Activated naive CD4-positive, alpha-beta T cell treated with Interleukin-2 at 50 U/mL for 16 hours (primary cell): ENCODE results near the gene ANO2.

Source experiments
- DNase-seq: peaks from one replicate; pipeline ENCODE4 v3.0.0-alpha.2; 2020

ANO2 gene

GRCh38 chr12:5963515-5963914 is 18.5 kb upstream of the ANO2 start:
- no peak for DNase-seq

- no peak for DNase-seq
Observed at GRCh38 chr12:5960783-5961182, 15.7 kb upstream of the ANO2 start.

- DNase-seq, result no peak
Observed at GRCh38 chr12:5956987-5957386, 11.9 kb upstream of the ANO2 start.

GRCh38 chr12:5954661-5955060 is 9.6 kb upstream of the ANO2 start:
- no peak for DNase-seq

- DNase-seq, result no peak
Observed at GRCh38 chr12:5953835-5954586, 9.0 kb upstream of the ANO2 start.

GRCh38 chr12:5952031-5952430 is 7.0 kb upstream of the ANO2 start:
- DNase-seq, result no peak

- DNase-seq, result no peak
Observed at GRCh38 chr12:5948696-5949095, 3.6 kb upstream of the ANO2 start.

- no peak for DNase-seq
Observed at GRCh38 chr12:5947006-5947405, 1.9 kb upstream of the ANO2 start.

- no peak for DNase-seq
Observed at GRCh38 chr12:5946388-5946787, 1.3 kb upstream of the ANO2 start.

- no peak for DNase-seq
Observed at GRCh38 chr12:5944688-5945070, 380 bp downstream of the ANO2 start.

GRCh38 chr12:5944053-5944452 is 1.0 kb downstream of the ANO2 start:
- no peak for DNase-seq

- no peak for DNase-seq
Observed at GRCh38 chr12:5941907-5942306, 3.2 kb downstream of the ANO2 start.

- no peak for DNase-seq
Observed at GRCh38 chr12:5927732-5928516, 17.1 kb downstream of the ANO2 start.

GRCh38 chr12:5925646-5926045 is 19.4 kb downstream of the ANO2 start:
- no peak for DNase-seq

GRCh38 chr12:5924342-5924741 is 20.7 kb downstream of the ANO2 start:
- DNase-seq, result no peak

GRCh38 chr12:5923751-5924150 is 21.3 kb downstream of the ANO2 start:
- no peak for DNase-seq

GRCh38 chr12:5923043-5923605 is 21.9 kb downstream of the ANO2 start:
- no peak for DNase-seq

GRCh38 chr12:5921966-5922899 is 22.8 kb downstream of the ANO2 start:
- no peak for DNase-seq

GRCh38 chr12:5921027-5921909 is 23.8 kb downstream of the ANO2 start:
- no peak for DNase-seq

GRCh38 chr12:5916785-5917290 is 28.2 kb downstream of the ANO2 start:
- no peak for DNase-seq

GRCh38 chr12:5915511-5915910 is 29.5 kb downstream of the ANO2 start:
- no peak for DNase-seq
